ENCODE results near the gene PRKAG2.

PRKAG2 gene

DNA sequence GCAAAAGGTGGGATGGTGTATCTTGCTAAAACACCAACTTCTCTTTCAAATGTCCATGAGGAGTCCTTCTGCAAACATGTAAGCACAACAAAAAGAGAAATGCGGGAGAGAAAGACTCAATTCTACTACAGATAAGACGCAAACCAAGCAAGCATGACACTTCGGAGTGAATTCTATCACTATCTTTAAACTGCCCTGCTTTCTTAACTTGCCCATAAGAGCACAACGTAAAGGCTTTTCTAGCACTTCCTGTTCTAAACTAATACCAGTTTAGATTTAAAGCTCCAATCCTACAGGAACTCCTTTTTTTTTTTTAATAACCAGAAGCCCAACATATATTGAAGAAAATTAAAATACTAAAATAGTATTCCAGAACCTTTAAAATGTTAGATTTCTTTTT, 365.6 kb downstream of the PRKAG2 start:
- no peak overlapping the region for H4K8ac ChIP-seq (ENCODE audit: low read depth, low read length)
- WGBS, 2 donors (ENCODE audit: extremely low coverage in 2 of 2, insufficient read length in 2 of 2, insufficient replicate concordance in 1 of 2): no CpG with 5 or more reads among the region's 4 CpGs
- peaks cover 0 to 38% of the 10 kb centered on the region in 2 donors for H3K36me3 ChIP-seq (replicated peaks in 1 of 2; ENCODE audit: control insufficient read depth in 2 of 2, insufficient read depth in 2 of 2, low read length in 2 of 2)
- H3K27ac ChIP-seq (replicated peaks; ENCODE audit: low read length): no peak overlapping the region
- H2BK12ac ChIP-seq (ENCODE audit: low read length): no peak overlapping the region
- no peaks in the 10 kb centered on the region for H3K27me3 ChIP-seq (ENCODE audit: control insufficient read depth in 3 of 3, insufficient read depth in 3 of 3, low read depth in 1 of 3, low read length in 3 of 3)
- H3K18ac ChIP-seq (ENCODE audit: low read length): no peak overlapping the region
- H2AK5ac ChIP-seq (ENCODE audit: low read depth, low read length): no peak overlapping the region
- H3K9me3 ChIP-seq (replicated peaks in 1 of 2; ENCODE audit: control insufficient read depth in 2 of 2, insufficient read depth in 1 of 2, low read depth in 1 of 2, low read length in 2 of 2): peaks cover 0 to 53% of the 10 kb centered on the region in 2 donors
- peaks cover 0 to 10% of the 10 kb centered on the region in 2 donors for H3K4me1 ChIP-seq (ENCODE audit: control insufficient read depth in 2 of 2, insufficient read depth in 1 of 2, low read depth in 1 of 2, low read length in 2 of 2)
- no peak overlapping the region for H3K9ac ChIP-seq (ENCODE audit: low read depth, low read length, poor library complexity)
- no peak overlapping the region for H3K4me3 ChIP-seq (ENCODE audit: low read length in 2 of 2)
- H3K4ac ChIP-seq (ENCODE audit: low read length): no peak overlapping the region
- no peak overlapping the region for H2BK120ac ChIP-seq (ENCODE audit: low read depth, low read length)
- peaks cover 8% of the 10 kb centered on the region for H3K79me1 ChIP-seq (ENCODE audit: low read depth, low read length)
- no peak overlapping the region for H2AFZ ChIP-seq (ENCODE audit: low read length)
- no peak overlapping the region for H3K4me2 ChIP-seq (ENCODE audit: insufficient read depth, low read length, poor library complexity, severe bottlenecking)
- H3K14ac ChIP-seq (ENCODE audit: low read length): no peak overlapping the region
- no peak for DNase-seq (ENCODE audit: low spot score)
- H2BK15ac ChIP-seq (ENCODE audit: low read length): no peak overlapping the region
- no peak overlapping the region for H2BK5ac ChIP-seq (ENCODE audit: low read length)
- no peak overlapping the region for H4K91ac ChIP-seq (ENCODE audit: low read depth, low read length, poor library complexity)
- H3K23ac ChIP-seq (ENCODE audit: low read depth, low read length, poor library complexity): no peak overlapping the region

DNA sequence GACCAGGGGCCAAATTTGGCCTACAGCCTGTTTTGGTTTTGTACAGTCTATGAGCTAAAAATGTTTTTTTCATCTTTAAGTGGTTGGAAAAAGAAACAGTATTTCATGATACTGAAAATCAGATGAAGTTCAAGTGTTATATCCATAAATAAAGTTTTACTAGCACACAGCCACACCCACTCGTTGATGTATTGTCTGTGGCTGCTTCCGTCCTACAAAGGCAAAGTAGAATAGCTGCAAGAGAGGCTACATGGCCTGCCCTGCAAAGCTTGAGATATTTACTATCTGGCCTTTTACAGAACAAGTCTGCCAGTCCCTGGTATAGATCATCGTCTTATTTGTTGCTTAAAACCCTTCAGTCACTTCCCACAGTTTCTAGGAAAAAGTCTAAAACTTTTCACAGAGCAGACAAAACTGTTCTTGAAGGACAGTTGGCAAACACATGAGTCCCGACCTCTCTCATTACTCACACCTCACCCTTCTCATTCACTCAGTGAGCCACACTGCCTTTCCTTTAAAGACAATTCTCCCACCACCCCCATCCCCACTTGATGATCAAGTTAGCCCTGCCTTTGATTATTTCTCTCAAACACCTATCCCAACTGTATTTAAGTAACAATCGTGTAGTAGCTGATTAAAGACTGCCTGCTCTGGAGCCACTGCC, 367.1 kb downstream of the PRKAG2 start:
- Histone ChIP-seq H2AFZ (ENCODE audit: low read length) (no peak overlapping the region), H3K23ac (ENCODE audit: low read depth, low read length, poor library complexity) (no peak overlapping the region), H3K79me1 (ENCODE audit: low read depth, low read length) (peaks cover 8% of the 10 kb centered on the region), H2BK5ac (ENCODE audit: low read length) (no peak overlapping the region), H3K4ac (ENCODE audit: low read length) (no peak overlapping the region), H2BK120ac (ENCODE audit: low read depth, low read length) (no peak overlapping the region), H3K27me3 (ENCODE audit: control insufficient read depth in 3 of 3, insufficient read depth in 3 of 3, low read depth in 1 of 3, low read length in 3 of 3) (no peaks in the 10 kb centered on the region), H3K9ac (ENCODE audit: low read depth, low read length, poor library complexity) (no peak overlapping the region), H4K8ac (ENCODE audit: low read depth, low read length) (no peak overlapping the region), H2BK12ac (ENCODE audit: low read length) (no peak overlapping the region), H3K18ac (ENCODE audit: low read length) (no peak overlapping the region), H3K4me3 (ENCODE audit: low read length in 2 of 2) (no peak overlapping the region), H3K27ac (replicated peaks; ENCODE audit: low read length) (no peak overlapping the region), H3K4me2 (ENCODE audit: insufficient read depth, low read length, poor library complexity, severe bottlenecking) (no peak overlapping the region), H3K9me3 (replicated peaks in 1 of 2; ENCODE audit: control insufficient read depth in 2 of 2, insufficient read depth in 1 of 2, low read depth in 1 of 2, low read length in 2 of 2) (peaks cover 0 to 41% of the 10 kb centered on the region in 2 donors), H2AK5ac (ENCODE audit: low read depth, low read length) (no peak overlapping the region), H3K4me1 (ENCODE audit: control insufficient read depth in 2 of 2, insufficient read depth in 1 of 2, low read depth in 1 of 2, low read length in 2 of 2) (peaks cover 0 to 10% of the 10 kb centered on the region in 2 donors), H3K36me3 (replicated peaks in 1 of 2; ENCODE audit: control insufficient read depth in 2 of 2, insufficient read depth in 2 of 2, low read length in 2 of 2) (peaks cover 0 to 35% of the 10 kb centered on the region in 2 donors), H3K14ac (ENCODE audit: low read length) (no peak overlapping the region), H4K91ac (ENCODE audit: low read depth, low read length, poor library complexity) (no peak overlapping the region), H2BK15ac (ENCODE audit: low read length) (no peak overlapping the region)
- no CpG with 5 or more reads among the region's 5 CpGs for WGBS, 2 donors (ENCODE audit: extremely low coverage in 2 of 2, insufficient read length in 2 of 2, insufficient replicate concordance in 1 of 2)
- DNase-seq (ENCODE audit: low spot score): no peak

DNA sequence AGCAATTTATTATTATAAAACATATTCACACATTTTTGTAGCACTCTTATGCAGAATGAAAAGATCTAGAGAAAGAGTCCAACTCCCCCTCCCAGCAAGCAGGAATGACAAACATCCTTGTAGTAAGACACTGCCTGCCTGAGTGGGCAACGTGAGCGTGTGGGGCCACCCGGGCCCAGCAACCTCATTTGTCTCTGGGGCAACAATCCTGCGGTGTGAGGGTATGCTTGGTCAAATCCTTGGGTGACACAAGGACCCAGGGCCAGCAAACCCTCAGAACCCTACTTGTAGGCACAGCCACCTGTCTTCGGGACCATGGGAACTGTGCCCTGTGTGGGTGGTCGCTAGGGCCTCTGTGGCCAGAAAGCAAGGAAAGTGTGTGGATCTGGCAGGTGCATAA, 367.9 kb downstream of the PRKAG2 start:
- peaks cover 0 to 31% of the 10 kb centered on the region in 2 donors for H3K36me3 ChIP-seq (replicated peaks in 1 of 2; ENCODE audit: control insufficient read depth in 2 of 2, insufficient read depth in 2 of 2, low read length in 2 of 2)
- no peak overlapping the region for H3K23ac ChIP-seq (ENCODE audit: low read depth, low read length, poor library complexity)
- H3K4me3 ChIP-seq (ENCODE audit: low read length in 2 of 2): no peak overlapping the region
- H2BK15ac ChIP-seq (ENCODE audit: low read length): no peak overlapping the region
- no peak overlapping the region for H3K9ac ChIP-seq (ENCODE audit: low read depth, low read length, poor library complexity)
- no peak for DNase-seq (ENCODE audit: low spot score)
- no peak overlapping the region for H2AK5ac ChIP-seq (ENCODE audit: low read depth, low read length)
- H3K14ac ChIP-seq (ENCODE audit: low read length): no peak overlapping the region
- no peak overlapping the region for H3K4me2 ChIP-seq (ENCODE audit: insufficient read depth, low read length, poor library complexity, severe bottlenecking)
- no peak overlapping the region for H2BK120ac ChIP-seq (ENCODE audit: low read depth, low read length)
- H4K91ac ChIP-seq (ENCODE audit: low read depth, low read length, poor library complexity): no peak overlapping the region
- peaks cover 0 to 32% of the 10 kb centered on the region in 2 donors for H3K9me3 ChIP-seq (replicated peaks in 1 of 2; ENCODE audit: control insufficient read depth in 2 of 2, insufficient read depth in 1 of 2, low read depth in 1 of 2, low read length in 2 of 2)
- peaks cover 8% of the 10 kb centered on the region for H3K79me1 ChIP-seq (ENCODE audit: low read depth, low read length)
- no peak overlapping the region for H2BK12ac ChIP-seq (ENCODE audit: low read length)
- no CpG with 5 or more reads among the region's 6 CpGs for whole genome bisulfite sequencing, 2 donors (ENCODE audit: extremely low coverage in 2 of 2, insufficient read length in 2 of 2, insufficient replicate concordance in 1 of 2)
- H2BK5ac ChIP-seq (ENCODE audit: low read length): no peak overlapping the region
- no peak overlapping the region for H3K18ac ChIP-seq (ENCODE audit: low read length)
- H3K27me3 ChIP-seq (ENCODE audit: control insufficient read depth in 3 of 3, insufficient read depth in 3 of 3, low read depth in 1 of 3, low read length in 3 of 3): no peaks in the 10 kb centered on the region
- no peak overlapping the region for H2AFZ ChIP-seq (ENCODE audit: low read length)
- no peak overlapping the region for H3K4ac ChIP-seq (ENCODE audit: low read length)
- H4K8ac ChIP-seq (ENCODE audit: low read depth, low read length): no peak overlapping the region
- H3K4me1 ChIP-seq (ENCODE audit: control insufficient read depth in 2 of 2, insufficient read depth in 1 of 2, low read depth in 1 of 2, low read length in 2 of 2): peaks cover 0 to 10% of the 10 kb centered on the region in 2 donors
- H3K27ac ChIP-seq (replicated peaks; ENCODE audit: low read length): no peak overlapping the region

DNA sequence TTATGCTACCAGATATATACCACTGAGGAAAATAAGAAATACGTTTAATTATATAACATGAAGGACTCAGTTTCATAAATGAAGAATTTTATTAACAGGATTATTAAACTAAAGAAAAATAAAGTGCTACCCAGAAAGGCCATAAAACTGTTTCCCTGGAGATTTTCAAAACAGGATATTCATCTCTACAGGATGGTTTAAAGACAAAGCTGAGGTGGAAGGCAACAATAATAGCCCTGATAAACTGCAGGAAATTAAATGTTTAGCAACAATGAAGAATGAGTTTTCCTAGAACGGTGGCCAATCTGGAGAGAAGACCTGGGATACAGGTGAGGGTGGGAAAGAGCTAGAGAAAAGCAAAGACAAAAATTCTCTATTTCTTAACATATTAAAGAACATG, 369.1 kb downstream of the PRKAG2 start:
- Histone ChIP-seq H4K8ac (ENCODE audit: low read depth, low read length) (no peak overlapping the region), H2BK5ac (ENCODE audit: low read length) (no peak overlapping the region), H2AFZ (ENCODE audit: low read length) (no peak overlapping the region), H2BK12ac (ENCODE audit: low read length) (no peak overlapping the region), H3K14ac (ENCODE audit: low read length) (no peak overlapping the region), H4K91ac (ENCODE audit: low read depth, low read length, poor library complexity) (no peak overlapping the region), H3K79me1 (ENCODE audit: low read depth, low read length) (peaks cover 8% of the 10 kb centered on the region), H3K4ac (ENCODE audit: low read length) (no peak overlapping the region), H3K36me3 (replicated peaks in 1 of 2; ENCODE audit: control insufficient read depth in 2 of 2, insufficient read depth in 2 of 2, low read length in 2 of 2) (peaks cover 0 to 26% of the 10 kb centered on the region in 2 donors), H3K23ac (ENCODE audit: low read depth, low read length, poor library complexity) (no peak overlapping the region), H3K9ac (ENCODE audit: low read depth, low read length, poor library complexity) (no peak overlapping the region), H3K4me3 (ENCODE audit: low read length in 2 of 2) (no peak overlapping the region), H3K4me2 (ENCODE audit: insufficient read depth, low read length, poor library complexity, severe bottlenecking) (no peak overlapping the region), H3K27me3 (ENCODE audit: control insufficient read depth in 3 of 3, insufficient read depth in 3 of 3, low read depth in 1 of 3, low read length in 3 of 3) (no peaks in the 10 kb centered on the region), H3K9me3 (replicated peaks in 1 of 2; ENCODE audit: control insufficient read depth in 2 of 2, insufficient read depth in 1 of 2, low read depth in 1 of 2, low read length in 2 of 2) (peaks cover 0 to 21% of the 10 kb centered on the region in 2 donors), H2BK120ac (ENCODE audit: low read depth, low read length) (no peak overlapping the region), H3K4me1 (ENCODE audit: control insufficient read depth in 2 of 2, insufficient read depth in 1 of 2, low read depth in 1 of 2, low read length in 2 of 2) (peaks cover 0 to 10% of the 10 kb centered on the region in 2 donors), H3K27ac (replicated peaks; ENCODE audit: low read length) (no peak overlapping the region), H2AK5ac (ENCODE audit: low read depth, low read length) (no peak overlapping the region), H2BK15ac (ENCODE audit: low read length) (no peak overlapping the region), H3K18ac (ENCODE audit: low read length) (no peak overlapping the region)
- WGBS, 2 donors (ENCODE audit: extremely low coverage in 2 of 2, insufficient read length in 2 of 2, insufficient replicate concordance in 1 of 2): no CpG with 5 or more reads among the region's 2 CpGs
- no peak for DNase-seq (ENCODE audit: low spot score)
